HG03039 (cell line): Measurements from ENCODE around the gene DHX38.

Source experiments
- ATAC-seq: cut with Tn5 transposase; IDR thresholded peaks from one replicate; pipeline ENCODE4 v1.9.1; 2021; ENCODE audit warnings: mild to moderate bottlenecking, moderate library complexity; ENCODE audit not compliant: unreplicated experiment

The DHX38 gene

DNA sequence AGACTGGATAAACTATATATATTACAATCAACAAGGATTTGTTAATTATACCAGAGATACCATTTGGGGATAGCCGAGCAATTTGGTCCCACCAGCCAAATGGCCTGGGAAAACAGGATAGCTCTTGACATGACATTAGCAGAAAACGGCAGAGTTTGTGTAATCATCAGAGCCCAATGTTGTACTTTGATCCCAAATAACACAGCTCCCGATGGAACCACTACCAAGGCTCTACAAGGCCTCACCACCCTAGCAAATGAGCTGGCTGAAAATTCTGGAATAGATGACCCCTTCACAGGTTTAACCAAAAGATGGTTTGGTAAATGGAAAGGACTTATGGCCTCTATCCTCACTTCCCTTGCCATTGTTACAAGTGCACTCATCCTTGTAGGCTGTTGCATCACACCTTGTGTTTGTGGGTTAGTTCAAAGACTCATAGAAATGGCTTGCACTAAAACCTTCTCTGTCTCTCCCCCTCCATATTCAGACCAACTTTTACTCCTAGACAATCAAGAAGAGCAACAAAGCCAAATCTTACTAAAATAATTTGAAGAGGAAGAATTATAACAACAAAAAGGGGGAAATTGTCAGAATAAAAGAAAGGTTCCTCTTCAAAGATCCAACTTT, 9.8 kb upstream of the DHX38 start:
- ATAC-seq = no peak

DNA sequence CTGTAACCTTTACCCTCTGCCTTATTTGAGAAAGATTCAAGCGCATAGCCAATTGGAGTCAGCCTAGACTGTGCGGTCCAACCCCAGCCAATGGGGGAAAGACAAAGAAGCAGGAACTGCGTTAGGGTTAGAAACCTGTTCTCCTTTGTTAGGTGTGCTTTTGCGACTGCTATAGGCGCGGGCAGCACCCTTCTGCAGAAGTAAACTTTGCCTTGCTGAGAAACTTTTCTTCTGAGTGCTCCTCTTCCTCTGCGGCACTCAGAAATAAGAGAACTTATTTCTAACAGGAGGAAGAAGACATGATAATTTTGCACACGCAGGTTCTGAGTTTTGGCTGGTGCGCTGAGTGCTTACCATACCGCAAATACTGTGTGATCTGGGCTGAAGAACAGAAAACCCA, 9.2 kb upstream of the DHX38 start:
- no peak for ATAC-seq

DNA sequence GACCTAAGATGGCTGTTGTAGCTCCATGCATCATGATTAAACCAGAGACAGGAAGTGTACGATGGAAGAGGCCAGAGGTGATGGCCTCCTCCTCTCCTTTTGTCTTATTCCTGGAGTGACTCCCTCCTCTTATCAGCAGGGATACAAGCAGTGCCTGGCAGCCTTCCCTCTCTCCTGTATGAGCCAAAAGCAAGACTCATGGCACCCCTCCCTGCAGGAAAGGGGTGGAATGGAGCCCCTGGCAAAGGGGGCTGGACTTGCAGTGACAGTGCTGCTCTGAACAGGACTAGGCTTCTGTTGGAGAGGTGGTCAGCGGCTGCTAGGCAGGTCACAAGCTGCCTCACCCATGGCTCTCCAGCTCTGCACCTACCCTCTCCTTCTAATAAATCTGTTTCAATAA, 8.6 kb upstream of the DHX38 start:
- ATAC-seq = no peak

DNA sequence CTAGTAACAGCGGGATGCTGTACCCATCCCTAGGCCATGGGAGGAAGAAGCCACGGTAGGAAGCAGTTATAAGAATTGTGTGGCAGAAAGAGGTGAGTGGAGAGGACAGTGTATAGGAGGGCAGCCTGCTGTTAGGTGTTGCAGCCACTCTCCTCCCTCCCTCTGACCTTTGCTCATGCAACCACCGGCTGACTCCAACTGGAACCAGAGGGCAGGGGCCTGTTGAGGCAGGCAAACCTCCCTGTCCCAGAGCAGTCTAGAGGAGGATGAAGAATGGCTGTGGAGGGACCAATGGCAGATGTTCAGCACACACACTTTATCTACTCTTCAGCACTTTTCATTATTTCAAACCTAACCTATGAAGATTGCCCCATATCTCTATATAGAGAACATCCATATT, 2.4 kb upstream of the DHX38 start:
- no peak for ATAC-seq

DNA sequence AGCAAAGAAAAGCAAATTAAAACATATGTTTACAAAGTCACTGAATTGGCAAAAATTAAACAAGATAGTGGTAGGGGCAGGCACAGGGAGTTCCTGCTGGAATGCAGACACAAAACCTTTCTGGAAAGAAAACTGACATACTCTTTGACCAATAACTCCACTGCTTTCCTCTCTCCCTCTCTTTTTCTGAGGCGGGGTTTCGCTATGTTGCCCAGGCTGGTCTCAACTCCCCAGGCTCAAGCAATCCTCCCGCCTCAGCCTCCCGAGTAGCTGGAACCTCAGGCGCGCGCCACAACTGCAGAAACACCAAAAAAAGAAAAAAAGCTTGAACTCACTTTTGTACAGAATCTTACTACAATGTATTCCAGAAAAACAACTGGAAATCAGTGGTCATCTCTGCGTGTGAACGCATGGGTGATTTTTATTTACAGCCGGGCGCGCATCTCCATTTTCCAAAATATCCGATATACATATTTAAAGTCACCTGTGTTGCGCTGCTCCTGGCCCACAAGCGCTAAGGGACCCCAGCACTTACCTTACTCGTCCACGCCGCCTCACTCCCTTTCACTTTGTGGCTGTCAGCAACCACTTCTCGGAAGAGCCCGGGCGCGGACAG, 707 bp upstream of the DHX38 start:
- no peak for ATAC-seq

DNA sequence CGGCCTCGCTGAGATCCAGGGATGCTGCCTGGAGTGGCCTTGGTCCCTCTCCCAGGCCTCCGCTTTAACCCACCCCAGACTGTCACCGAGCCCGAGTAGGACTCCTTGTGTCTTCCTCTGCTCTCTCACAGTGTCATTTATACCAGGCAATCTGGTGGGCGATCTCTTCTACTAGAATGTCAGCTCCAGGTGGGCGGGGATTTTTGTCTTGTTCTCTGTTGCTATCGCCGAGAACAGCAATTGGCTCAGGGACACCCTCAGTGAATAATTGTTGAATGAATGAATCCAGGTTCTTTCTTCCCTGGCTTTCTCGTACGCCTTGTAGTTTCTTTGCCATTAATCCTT, 591 bp downstream of the DHX38 start:
- no peak for ATAC-seq

DNA sequence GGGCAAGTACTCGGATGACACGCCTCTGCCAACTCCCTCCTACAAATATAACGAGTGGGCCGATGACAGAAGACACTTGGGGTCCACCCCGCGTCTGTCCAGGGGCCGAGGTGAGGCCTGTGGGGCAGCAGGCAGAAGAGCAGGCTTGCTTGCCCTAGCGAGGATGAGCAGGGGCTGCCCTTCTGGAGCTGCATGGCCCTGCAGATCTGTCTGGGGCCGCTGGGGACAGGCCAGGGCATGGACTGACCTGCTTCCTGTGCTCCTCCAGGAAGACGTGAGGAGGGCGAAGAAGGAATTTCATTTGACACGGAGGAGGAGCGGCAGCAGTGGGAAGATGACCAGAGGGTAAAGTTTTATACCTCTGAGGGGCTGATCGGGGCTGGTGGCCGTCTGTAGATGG, 5.3 kb downstream of the DHX38 start:
- no peak for ATAC-seq

DNA sequence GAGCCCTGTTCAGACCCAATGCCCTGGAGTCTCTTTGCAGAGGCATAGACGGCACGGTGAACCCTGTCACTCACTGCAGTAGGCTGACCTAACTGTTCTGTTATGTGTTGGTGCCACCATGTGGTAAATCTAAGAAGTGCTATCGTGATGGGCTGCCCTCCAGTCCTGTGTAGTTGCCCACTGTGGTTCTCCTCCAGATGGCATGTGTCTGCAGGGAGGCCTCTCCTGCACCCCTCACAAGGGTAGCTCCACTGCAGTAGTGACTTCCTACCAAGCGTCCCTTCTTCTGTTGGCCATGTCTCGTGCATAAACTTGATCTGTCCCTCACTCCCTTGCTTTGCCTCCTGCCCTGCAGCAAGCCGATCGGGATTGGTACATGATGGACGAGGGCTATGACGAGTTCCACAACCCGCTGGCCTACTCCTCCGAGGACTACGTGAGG, 5.8 kb downstream of the DHX38 start:
- ATAC-seq = peak; percentile 53

DNA sequence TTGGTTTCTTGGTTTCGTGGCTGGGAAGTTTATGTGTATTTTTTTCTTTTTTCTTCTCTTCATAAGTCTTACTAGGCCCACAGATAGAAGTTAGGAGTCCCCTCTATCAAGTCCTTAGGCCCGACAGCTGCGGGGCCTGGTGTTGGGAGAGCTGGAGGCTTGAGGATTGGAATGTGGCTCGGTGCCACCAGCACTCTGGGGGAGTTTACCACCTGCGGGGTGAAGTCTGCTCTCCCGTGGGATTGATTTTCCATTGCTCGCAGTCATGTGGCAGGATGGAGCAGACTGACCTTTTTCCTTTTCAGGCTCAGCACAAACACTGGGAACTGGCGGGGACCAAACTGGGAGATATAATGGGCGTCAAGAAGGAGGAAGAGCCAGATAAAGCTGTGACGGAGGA, 7.5 kb downstream of the DHX38 start:
- ATAC-seq = no peak

DNA sequence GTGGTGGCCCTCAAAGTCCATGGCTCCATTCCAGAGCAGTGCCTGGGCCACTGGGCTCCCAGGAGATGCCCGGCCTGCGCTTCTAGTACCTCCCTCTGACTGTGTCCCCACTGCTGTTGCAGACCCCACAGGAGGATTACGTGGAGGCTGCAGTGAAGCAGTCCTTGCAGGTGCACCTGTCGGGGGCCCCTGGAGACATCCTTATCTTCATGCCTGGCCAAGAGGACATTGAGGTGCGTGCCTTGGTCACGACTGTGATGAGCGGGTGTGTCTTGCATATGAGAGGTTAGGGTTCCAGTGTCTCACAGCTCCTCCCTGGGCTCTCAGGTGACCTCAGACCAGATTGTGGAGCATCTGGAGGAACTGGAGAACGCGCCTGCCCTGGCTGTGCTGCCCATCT, 11.3 kb downstream of the DHX38 start:
- ATAC-seq = no peak

DNA sequence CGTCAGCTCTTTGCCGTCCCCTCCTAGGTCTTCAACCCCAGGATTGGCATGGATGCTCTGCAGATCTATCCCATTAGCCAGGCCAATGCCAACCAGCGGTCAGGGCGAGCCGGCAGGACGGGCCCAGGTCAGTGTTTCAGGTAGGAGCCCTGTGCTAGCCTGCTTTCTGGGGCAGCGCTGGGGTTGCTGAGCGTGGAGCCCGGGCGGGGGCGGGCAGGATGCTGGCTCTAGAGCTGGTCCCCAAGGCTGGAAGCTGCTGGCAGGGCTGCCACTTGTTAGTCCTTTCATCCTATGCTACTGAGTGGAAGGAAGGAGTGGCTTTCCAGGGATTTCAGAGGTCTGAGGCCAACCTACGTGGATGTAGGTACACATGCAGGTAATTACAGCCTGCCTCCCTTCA, 12.3 kb downstream of the DHX38 start:
- ATAC-seq = no peak

DNA sequence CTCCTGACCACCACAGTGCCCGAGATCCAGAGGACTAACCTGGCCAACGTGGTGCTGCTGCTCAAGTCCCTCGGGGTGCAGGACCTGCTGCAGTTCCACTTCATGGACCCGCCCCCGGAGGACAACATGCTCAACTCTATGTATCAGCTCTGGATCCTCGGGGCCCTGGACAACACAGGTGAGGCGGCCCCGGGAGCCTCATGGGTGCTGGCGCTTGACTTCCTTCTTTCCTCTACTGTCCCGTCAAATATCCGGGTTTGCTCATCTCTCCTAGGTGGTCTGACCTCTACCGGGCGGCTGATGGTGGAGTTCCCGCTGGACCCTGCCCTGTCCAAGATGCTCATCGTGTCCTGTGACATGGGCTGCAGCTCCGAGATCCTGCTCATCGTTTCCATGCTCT, 13.7 kb downstream of the DHX38 start:
- no peak for ATAC-seq

DNA sequence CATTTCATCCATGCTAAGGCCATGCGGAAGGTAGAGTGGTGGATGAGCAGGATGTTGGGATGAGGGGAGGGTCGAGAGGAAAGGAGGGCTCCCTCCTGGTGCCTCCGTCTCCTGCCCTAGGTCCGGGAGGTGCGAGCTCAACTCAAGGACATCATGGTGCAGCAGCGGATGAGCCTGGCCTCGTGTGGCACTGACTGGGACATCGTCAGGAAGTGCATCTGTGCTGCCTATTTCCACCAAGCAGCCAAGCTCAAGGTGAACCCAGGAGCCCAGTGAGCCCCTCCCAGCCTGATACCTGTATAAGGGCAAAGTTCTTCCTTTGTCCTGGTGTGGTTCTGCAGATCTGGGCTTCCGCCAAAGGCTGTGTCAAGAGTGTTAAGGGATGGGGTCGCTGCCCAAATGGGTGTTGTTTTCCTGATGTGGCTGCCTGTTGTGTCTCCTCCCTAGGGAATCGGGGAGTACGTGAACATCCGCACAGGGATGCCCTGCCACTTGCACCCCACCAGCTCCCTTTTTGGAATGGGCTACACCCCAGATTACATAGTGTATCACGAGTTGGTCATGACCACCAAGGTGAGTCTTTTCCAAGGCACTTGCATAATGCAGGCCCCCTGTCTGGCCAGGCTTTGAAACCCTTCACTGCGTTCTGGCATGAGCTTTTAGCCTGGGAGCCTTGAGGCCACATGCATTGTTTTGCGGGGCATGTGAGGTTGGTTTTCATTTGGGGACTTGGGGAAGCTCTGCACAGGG, 14.9 kb downstream of the DHX38 start:
- ATAC-seq = no peak

DNA sequence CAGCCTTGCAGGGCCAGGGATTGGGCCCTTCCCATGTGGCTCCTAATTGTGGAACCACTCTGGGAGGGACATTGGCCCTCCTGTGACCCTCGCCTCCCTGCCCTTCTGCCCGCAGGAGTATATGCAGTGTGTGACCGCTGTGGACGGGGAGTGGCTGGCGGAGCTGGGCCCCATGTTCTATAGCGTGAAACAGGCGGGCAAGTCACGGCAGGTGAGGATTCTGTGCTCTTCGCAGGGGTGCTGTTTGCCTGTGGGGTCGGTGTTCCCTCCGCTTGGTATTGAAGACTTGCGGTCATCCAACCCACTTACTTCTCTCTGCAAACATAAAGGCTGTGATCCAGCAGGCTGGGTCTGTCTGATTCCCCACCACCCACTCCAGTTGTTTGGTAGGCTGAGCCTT, 15.7 kb downstream of the DHX38 start:
- ATAC-seq = no peak

DNA sequence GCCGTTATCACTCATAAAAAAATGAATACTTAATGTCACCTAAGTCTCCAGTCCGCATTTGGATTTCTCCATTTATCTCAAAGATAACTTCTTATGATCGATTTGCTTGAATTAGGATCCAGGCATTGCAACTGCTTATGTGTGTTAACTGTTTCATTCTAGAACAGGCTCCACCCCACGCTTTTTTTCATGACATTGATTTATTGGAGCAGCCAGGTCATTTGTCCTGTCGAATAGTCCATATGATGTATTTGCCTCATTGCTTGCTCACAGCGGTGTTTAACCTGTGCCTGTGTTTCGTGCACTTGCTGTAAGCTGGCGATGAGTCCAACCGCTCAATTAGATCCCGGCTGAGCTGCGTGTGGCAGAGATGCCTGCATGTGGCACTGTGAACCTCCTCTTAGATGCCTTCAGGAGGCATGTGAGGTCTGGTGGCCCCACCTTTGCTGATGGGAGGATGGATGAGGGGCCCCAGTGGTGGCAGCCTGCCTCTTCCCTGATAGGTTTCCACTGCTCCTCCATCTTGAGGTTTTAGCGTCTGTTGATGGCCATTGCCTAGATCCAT, 16.4 kb downstream of the DHX38 start:
- ATAC-seq = no peak

DNA sequence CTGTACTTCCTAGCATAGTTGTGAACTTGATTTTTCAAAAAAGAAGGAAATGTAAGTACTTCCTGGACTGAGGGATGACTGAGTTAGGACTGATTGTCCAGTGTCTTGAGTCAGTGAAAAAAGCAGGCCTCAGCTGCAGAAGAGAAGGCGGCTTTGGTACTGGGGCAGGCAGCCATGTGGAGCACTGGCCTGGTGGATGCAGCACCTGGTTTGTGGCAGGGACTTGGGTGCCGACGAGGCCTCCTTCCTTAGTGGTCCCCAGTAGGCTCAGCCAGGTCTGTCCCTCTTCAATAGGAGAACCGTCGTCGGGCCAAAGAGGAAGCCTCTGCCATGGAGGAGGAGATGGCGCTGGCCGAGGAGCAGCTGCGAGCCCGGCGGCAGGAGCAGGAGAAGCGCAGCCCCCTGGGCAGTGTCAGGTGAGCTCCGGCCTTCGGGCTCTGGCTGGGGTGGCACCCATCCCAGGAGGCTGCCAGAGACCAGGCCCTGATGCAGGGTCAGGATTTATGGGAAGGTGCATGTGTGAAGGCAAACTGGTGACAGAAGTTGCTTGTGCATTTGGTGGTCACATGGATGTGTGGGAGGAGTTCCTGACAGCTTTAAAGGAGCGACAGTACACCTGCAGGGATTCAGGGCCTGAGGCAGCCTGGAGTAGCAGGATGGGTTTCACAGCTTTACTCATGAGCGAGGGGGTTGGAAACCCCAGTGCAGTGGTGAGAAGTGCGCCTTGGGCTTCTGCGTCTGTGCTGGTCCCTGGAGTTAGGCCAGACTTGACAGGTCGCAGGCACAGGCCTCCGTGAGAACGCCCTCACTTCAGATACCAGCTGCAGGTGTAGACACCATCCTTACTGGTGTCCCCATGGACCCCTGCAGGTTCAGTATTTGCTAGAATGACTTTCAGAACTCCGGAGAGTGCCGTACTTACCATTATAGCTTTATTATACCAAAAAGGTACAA, 17.3 kb downstream of the DHX38 start:
- ATAC-seq = no peak

DNA sequence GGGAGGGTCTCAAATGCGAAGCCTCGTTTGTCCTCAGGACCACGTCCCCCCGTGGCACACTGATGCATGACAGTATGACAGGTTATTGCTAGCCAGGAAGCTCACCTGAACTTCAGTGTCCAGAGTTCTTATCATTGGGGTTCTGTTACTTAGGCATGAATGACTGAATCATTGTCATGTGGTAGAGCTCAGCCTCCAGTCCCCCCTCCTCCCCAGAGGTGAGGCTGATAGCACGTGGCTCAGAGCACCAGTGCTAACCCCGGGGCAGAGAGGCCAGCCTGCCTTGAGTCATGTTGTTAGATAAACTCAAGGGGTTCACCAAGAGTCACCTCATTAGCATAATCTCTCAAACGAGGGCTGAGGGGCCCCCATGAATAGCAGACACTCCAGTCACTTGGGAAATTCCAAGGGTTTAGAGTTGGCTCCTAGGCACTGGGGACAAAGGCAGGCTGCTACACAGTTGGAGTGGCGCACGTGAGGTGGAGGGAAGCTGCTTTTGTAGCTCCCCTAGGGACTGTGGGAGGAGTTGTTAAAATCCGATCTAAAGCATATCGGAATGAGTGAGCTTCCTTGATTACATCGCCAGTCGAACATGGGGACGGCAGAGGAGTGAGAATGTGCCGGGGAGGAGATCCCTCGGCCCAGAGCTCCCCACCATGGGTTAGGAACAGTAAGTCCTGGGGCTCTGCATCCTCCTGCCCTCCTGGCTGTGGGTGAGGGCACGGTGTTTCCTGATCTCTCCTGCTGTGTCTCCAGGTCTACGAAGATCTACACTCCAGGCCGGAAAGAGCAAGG, 18.2 kb downstream of the DHX38 start:
- no peak for ATAC-seq

DNA sequence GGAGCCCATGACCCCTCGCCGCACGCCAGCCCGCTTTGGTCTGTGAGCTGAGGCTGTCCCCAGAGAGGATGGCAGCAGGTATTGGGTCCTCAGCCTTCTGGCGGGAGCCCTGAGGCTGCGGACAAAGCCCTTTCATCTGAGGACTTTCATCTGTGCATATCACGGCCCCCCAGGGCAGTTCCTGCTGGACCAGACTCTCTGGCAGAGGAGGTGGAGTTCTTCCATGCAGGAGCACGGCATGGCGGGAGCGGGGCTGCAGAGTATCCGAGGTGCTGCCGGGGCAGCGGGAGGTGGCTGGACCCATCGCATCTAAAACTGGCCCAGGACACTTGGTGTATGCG, 18.8 kb downstream of the DHX38 start:
- ATAC-seq = no peak

DNA sequence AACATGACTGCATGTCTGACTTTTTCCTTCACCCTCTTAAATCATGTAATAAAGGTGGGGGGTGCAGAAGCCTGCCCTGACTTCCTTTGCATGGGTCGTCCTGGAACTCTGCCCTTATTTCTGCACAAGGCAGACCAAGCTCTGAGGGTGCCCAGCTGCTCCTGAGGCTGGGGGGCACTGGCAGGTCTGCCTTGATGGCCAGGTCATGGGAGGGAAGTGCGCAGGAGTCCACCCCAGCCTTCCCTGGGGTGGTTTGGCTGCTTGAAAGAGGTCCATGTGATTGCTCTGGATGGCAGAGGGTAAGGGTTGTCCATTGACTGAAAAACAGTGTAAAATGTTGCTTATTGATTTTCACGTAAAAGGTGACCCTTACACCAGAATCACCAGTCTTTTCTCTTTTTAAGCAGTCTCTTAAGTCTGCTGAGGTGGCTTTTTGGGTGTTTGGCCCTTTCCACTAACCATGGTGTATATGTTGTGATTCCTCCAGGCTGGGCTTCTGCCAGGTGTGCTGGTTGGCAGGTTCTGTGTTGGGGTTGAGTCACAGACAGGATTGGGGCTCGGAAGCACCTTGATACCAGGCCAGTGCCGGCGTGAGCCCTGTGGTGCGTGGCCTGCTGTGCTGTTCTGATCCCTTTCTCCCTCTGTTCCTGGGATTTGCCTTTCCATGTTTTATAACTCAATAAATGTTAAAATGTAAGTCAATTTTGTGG, 19.4 kb downstream of the DHX38 start:
- ATAC-seq = no peak

DNA sequence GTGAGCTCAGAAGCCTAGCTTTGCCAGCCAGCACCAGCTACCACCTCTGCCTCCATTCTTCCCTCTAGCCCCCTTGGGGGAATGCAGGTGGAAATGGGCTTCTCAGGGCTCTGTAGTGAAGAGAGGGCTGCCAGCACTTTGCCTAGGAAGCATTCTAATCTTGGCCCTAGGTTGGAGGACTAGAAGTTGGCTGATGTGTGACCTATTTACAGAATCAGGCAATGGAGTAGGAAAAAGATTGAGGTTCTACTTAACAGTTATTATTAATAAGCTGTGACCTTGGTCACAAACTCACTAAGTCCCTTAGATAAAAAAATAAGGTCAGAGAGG, 19.9 kb downstream of the DHX38 start:
- ATAC-seq = no peak
